Heart left ventricle (tissue), 13 donors: ENCODE results near the gene PAX5.

Experiments
- CTCF ChIP-seq, 12 donors: fragments of 200-600 bp; sonication (generic) in 4 of 12; IDR thresholded peaks; one replicate each; pipeline versions ENCODE4 v1.5.0 to v1.8.0; 2018 to 2022; ENCODE audit warnings: antibody characterized with exemption in 12 of 12, mild to moderate bottlenecking in 5 of 12
- POLR2A ChIP-seq, 2 donors: fragments of 450-650 bp; IDR thresholded peaks; one replicate each; pipeline ENCODE4 v1.6.1; 2017; ENCODE audit warnings: antibody characterized with exemption in 2 of 2, mild to moderate bottlenecking in 2 of 2, moderate library complexity in 2 of 2
- donor health status: ischemic (EF 13 %, LVEDD 7.1; RV severe dilation, severe dysfunction).
- donor health status: DM: no; HTN: yes; CAD: no.
- donor health status: DM: no; HTN: no; CAD: no.
- donor health status: ischemic (EF 25% LVEDD 6.9; RV normal size, moderate dysfunction).
- donor health status: ischemic (EF 25% LVEDD 5.7; RV mildly dilated, moderate dysfunction).
- donor health status: ischemic (EF 35%, LVEDD 5.7; RV mildly dilated, moderate dysfunction).
- donor health status: nonischemic (EF 11% LVEDD 7.7; RV severe dilation, severe dysfunction).
- donor health status: DM: yes; HTN: yes; CAD: no.
- donor health status: PGD.
- donor health status: ischemic (EF 29% LVEDD 5.4; RV normal size, mild dysfunction).
- donor health status: nonischemic (EF 23%, LVEDD 6.1; RV moderate dilation, normal function).

GRCh38 chr9:36798350-36799065, 235.6 kb downstream of the PAX5 start:
- TF ChIP-seq POLR2A (IDR thresholded peaks at IDR 0.05), result no peak
- TF ChIP-seq CTCF (IDR thresholded peaks at IDR 0.05), result no peak
